MG63 (cell line): ENCODE results near the gene KIF3C. TPM values are rescaled to one million over a fixed set of nuclear protein-coding genes. Genes with fewer than 3 reads are reported as not detected.
A peak's percentile ranks its signal among the peaks of the same experiment; 100 is the strongest.
"Not testable (repeated sequence)": the region's sequence is repeated elsewhere in the genome, so short reads cannot be mapped to it uniquely, and the experiment has no call there.

Source experiments
- DNase-seq: peaks from one replicate; pipeline ENCODE4 v3.0.0-alpha.2; 2020
- H3K27me3 ChIP-seq: fragments of 250-450 bp; sonication (Bioruptor Pico); 2 replicates; pipeline ENCODE4 v1.5.1; 2020; ENCODE audit warnings: mild to moderate bottlenecking, moderate library complexity
- H3K36me3 ChIP-seq: fragments of 250-450 bp; sonication (Bioruptor Pico); 2 replicates; pipeline ENCODE4 v1.5.1; 2020; ENCODE audit warnings: mild to moderate bottlenecking, moderate library complexity
- H3K4me3 ChIP-seq: fragments of 250-450 bp; sonication (Bioruptor Pico); 2 replicates; pipeline ENCODE4 v1.5.1; 2020; ENCODE audit warnings: mild to moderate bottlenecking, moderate library complexity
- H3K9me3 ChIP-seq: fragments of 250-450 bp; sonication (Bioruptor Pico); 2 replicates; pipeline ENCODE4 v1.5.1; 2020; ENCODE audit warnings: mild to moderate bottlenecking, moderate library complexity
- total RNA-seq: library from RNA; depleted of rRNA; stranded (reverse); fragments of >200 nt; shearing (Covaris generic); gene quantifications from 2 replicates; pipeline ENCODE4 v1.2.3, GENCODE V29; 2014; ENCODE audit warnings: low replicate concordance

KIF3C gene
- total RNA-seq, 1 experiment from 2014 or later: 3.2 TPM

DNA sequence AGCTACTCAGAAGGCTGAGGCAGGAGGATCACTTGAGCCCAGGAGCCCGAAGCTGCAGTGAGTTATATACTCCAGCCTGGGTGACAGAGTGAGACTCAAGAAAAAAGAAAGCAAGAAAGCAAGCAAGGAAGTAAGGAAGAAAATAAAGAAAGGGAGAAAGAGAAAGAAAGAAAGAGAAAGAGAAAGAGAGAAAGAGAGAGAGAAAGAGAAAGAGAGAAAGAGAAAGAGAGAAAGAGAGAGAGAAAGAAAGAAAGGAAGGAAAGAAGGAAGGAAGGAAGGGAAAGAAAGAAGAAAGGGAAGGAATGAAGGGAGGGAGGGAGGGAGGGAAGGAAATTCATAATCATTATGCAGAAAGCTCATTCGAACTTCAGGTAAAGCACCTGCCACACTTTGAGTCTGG lies 33.9 kb downstream of the KIF3C start:
- Histone ChIP-seq H3K36me3 (no peaks in the 10 kb centered on the region), H3K4me3 (no peak overlapping the region), H3K9me3 (no peaks in the 10 kb centered on the region), H3K27me3 (no peaks in the 10 kb centered on the region)
- no peak for DNase-seq

- Histone ChIP-seq H3K36me3 (no peaks in the 10 kb centered on the region), H3K4me3 (no peak overlapping the region), H3K27me3 (no peaks in the 10 kb centered on the region), H3K9me3 (no peaks in the 10 kb centered on the region)
- DNase-seq: no peak
Measured at GRCh38 chr2:25941042-25941441, 41.3 kb downstream of the KIF3C start.

DNA sequence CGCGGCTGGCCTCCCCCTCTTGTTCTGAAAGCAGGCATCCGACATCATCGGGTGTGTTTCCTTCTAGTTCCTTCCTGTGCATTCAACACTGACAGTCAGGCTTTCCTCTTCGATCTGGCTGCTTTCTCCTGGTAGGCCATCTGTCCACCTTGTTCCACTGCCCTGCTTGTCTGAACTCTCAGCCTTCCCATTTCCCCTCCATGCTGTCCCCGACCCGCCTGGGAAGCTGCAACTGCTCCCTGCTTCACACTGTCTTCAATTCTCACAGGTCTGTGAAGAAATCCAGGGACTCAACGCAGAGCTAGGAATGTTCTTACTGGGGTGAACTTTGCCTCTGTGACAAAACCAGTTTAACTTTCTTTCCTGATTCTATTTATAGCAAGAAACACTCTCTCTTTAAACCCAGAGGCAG lies 43.0 kb downstream of the KIF3C start:
- Histone ChIP-seq H3K9me3 (no peaks in the 10 kb centered on the region), H3K4me3 (no peak overlapping the region), H3K36me3 (no peaks in the 10 kb centered on the region), H3K27me3 (no peaks in the 10 kb centered on the region)
- DNase-seq: no peak

GRCh38 chr2:25938345-25938744 lies 44.0 kb downstream of the KIF3C start:
- Histone ChIP-seq H3K9me3 (no peaks in the 10 kb centered on the region), H3K27me3 (no peaks in the 10 kb centered on the region), H3K4me3 (no peak overlapping the region), H3K36me3 (no peaks in the 10 kb centered on the region)
- DNase-seq: no peak

DNA sequence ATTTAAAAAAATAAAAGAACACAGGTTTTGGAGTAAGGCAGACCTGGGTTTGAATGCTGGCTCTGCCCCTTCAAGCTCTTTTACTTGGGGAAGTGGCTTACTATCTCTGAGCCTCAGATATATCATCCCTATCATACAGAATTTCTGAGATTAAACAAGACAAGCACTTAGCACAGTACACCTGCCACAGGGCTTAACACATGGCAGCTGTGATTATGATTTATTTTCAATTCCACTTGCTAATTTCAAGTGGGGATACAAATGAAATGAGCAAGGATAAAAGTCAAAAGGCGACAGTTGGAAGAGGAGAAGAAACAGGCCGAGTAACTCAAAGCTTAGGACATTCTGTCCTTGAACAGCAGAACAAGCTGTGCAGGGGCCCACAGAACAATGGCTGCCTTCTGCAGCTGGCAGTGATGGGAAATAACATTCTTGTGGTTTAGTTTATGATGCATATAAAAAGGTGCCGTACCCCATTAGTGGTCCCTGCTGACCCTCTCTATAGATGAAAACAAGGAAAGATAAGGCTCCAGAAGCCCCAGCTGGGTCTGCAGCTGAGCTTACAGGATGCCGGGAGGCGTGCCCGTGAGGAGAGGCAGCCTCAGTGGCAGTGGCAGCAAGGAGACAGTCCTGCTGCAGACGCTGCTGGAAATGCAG lies 45.3 kb downstream of the KIF3C start:
- Histone ChIP-seq H3K36me3 (no peaks in the 10 kb centered on the region), H3K9me3 (no peaks in the 10 kb centered on the region), H3K27me3 (no peaks in the 10 kb centered on the region), H3K4me3 (no peak overlapping the region)
- DNase-seq: no peak

GRCh38 chr2:25933622-25934021 lies 48.7 kb downstream of the KIF3C start:
- no peaks in the 10 kb centered on the region for H3K9me3 ChIP-seq
- H3K4me3 ChIP-seq: no peak overlapping the region
- no peaks in the 10 kb centered on the region for H3K36me3 ChIP-seq
- no peaks in the 10 kb centered on the region for H3K27me3 ChIP-seq
- DNase-seq: no peak

- Histone ChIP-seq H3K9me3 (no peaks in the 10 kb centered on the region), H3K4me3 (no peak overlapping the region), H3K27me3 (no peaks in the 10 kb centered on the region), H3K36me3 (no peaks in the 10 kb centered on the region)
- no peak for DNase-seq
Measured at GRCh38 chr2:25929789-25930473, 52.4 kb downstream of the KIF3C start.

- Histone ChIP-seq H3K36me3 (no peaks in the 10 kb centered on the region), H3K9me3 (no peaks in the 10 kb centered on the region), H3K4me3 (no peak overlapping the region), H3K27me3 (0 out of 2 replicates have a peak, but pooled peaks cover 2% of the 10 kb centered on the region)
- no peak for DNase-seq
Measured at GRCh38 chr2:25928668-25929067, 53.6 kb downstream of the KIF3C start.

- no peak for DNase-seq
- Histone ChIP-seq H3K4me3 (no peak overlapping the region), H3K27me3 (0 out of 2 replicates have a peak, but pooled peaks cover 2% of the 10 kb centered on the region), H3K9me3 (no peaks in the 10 kb centered on the region), H3K36me3 (no peaks in the 10 kb centered on the region)
Measured at GRCh38 chr2:25926984-25927756, 55.1 kb downstream of the KIF3C start.

- Histone ChIP-seq H3K36me3 (no peaks in the 10 kb centered on the region), H3K27me3 (0 out of 2 replicates have a peak, but pooled peaks cover 2% of the 10 kb centered on the region), H3K4me3 (no peak overlapping the region), H3K9me3 (peaks cover 2% of the 10 kb centered on the region; the same call in 1 of the 2 replicates)
- no peak for DNase-seq
Measured at GRCh38 chr2:25922501-25922900, 59.8 kb downstream of the KIF3C start.

- no peaks in the 10 kb centered on the region for H3K36me3 ChIP-seq
- no peak overlapping the region for H3K4me3 ChIP-seq
- H3K9me3 ChIP-seq: peaks cover 2% of the 10 kb centered on the region; the same call in 1 of the 2 replicates
- H3K27me3 ChIP-seq: 0 out of 2 replicates have a peak, but pooled peaks cover 2% of the 10 kb centered on the region
- DNase-seq: no peak
Measured at GRCh38 chr2:25920786-25921415, 61.4 kb downstream of the KIF3C start.

- 0 out of 2 replicates have a peak, but pooled peaks cover 2% of the 10 kb centered on the region for H3K27me3 ChIP-seq
- DNase-seq: peak; percentile 70
- H3K9me3 ChIP-seq: peaks cover 2% of the 10 kb centered on the region; the same call in 1 of the 2 replicates
- H3K4me3 ChIP-seq: no peak overlapping the region
- H3K36me3 ChIP-seq: no peaks in the 10 kb centered on the region
Measured at GRCh38 chr2:25920336-25920735, 62.0 kb downstream of the KIF3C start.

DNA sequence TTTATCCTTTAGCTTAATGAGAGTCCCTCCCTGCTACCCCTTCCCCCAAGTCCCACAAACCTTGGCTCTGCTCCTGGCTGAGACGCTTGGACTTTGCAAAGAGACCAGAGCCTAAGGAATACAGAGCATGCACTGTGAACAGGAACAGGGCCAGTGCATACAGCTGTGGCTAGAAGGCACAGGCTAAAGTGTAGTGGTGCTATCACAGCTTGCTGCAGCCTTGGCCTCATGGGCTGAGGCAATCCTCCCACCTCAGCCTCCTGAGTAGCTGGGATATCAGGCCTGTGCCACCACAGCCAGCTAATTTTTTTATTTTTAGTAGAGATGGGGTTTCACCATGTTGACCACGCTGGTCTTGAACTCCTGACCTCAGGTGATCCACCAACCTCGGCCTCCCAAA lies 64.5 kb downstream of the KIF3C start:
- H3K4me3 ChIP-seq: no peak overlapping the region
- no peaks in the 10 kb centered on the region for H3K27me3 ChIP-seq
- H3K36me3 ChIP-seq: no peaks in the 10 kb centered on the region
- no peak for DNase-seq
- peaks cover 2% of the 10 kb centered on the region; the same call in 1 of the 2 replicates for H3K9me3 ChIP-seq

GRCh38 chr2:25917411-25917810 lies 64.9 kb downstream of the KIF3C start:
- DNase-seq, H3K27me3 ChIP-seq, H3K4me3 ChIP-seq, H3K36me3 ChIP-seq, H3K9me3 ChIP-seq: not testable (repeated sequence)

DNA sequence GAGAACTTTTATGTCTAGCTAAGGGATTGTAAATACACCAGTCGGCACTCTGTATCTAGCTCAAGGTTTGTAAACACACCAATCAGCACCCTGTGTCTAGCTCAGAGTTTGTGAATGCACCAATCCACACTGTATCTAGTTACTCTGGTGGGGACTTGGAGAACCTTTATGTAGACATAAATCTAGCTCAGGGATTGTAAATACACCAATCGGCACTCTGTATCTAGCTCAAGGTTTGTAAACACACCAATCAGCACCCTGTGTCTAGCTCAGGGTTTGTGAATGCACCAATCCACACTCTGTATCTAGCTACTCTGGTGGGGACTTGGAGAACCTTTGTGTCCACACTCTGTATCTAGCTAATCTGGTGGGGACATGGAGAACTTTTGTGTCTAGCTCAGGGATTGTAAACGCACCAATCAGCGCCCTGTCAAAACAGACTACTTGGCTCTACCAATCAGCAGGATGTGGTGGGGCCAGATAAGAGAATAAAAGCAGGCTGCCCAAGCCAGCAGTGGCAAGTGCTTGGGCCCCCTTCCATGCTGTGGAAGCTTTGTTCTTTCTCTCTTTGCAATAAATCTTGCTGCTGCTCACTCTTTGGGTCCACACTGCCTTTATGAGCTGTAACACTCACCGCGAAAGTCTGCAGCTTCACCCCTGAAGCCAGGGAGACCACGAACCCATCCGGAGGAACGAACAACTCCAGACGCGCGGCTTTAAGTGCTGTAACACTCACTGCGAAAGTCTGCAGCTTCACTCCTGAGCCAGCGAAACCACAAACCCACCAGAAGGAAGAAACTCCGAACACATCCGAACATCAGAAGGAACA lies 66.1 kb downstream of the KIF3C start:
- H3K4me3 ChIP-seq, DNase-seq, H3K27me3 ChIP-seq, H3K9me3 ChIP-seq, H3K36me3 ChIP-seq: not testable (repeated sequence)

DNA sequence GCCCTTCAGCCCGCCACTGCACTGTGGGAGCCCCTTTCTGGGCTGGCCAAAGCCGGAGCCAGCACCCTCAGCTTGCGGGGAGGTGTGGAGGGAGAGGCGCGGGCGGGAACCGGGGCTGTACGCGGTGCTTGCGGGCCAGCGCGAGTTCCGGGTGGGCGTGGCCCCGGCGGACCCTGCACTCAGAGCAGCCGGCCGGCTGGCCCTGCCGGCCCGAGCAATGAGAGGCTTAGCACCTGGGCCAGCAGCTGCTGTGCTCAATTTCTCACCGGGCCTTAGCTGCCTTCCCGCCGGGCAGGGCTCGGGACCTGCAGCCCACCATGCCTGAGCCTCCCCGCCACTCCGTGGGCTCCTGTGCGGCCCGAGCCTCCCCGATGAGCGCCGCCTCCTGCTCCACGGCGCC lies 66.9 kb downstream of the KIF3C start:
- DNase-seq, H3K27me3 ChIP-seq, H3K36me3 ChIP-seq, H3K9me3 ChIP-seq, H3K4me3 ChIP-seq: not testable (repeated sequence)
